AG04449 (cell line): Measurements from ENCODE around the gene MAST4.
A peak's percentile ranks its signal among the peaks of the same experiment; 100 is the strongest.

ENCODE experiments used
- CTCF ChIA-PET: fragments of 350-600 bp; formaldehyde crosslinking; extraction: SDS; loops from one replicate; lab custom pipeline; 2021; ENCODE audit warnings: antibody characterized with exemption; lab: Yijun Ruan, JAX
- POLR2A ChIA-PET: fragments of 400-600, 350-600 bp; formaldehyde crosslinking; extraction: SDS; loops from one replicate; lab custom pipeline; 2020; ENCODE audit warnings: antibody characterized with exemption, inconsistent platforms; lab: Yijun Ruan, JAX
- DNase-seq: peaks from one replicate; pipeline ENCODE4 v3.0.0-alpha.2; 2010; ENCODE audit warnings: low read depth, low spot score
- H3K4me3 ChIP-seq: 2 replicates; pipeline ENCODE4 v1.5.1; 2011; ENCODE audit warnings: low read depth, mild to moderate bottlenecking, control low read depth, low read length
- TF ChIP-seq, protein P1 (sequence below): IDR thresholded peaks from one replicate; pipeline ENCODE4 v1.5.1; 2011; ENCODE audit warnings: mild to moderate bottlenecking, moderate library complexity, low read length, control low read depth, inconsistent platforms; ENCODE audit not compliant: insufficient read depth; ENCODE audit errors: missing control alignments

MAST4 gene

DNA sequence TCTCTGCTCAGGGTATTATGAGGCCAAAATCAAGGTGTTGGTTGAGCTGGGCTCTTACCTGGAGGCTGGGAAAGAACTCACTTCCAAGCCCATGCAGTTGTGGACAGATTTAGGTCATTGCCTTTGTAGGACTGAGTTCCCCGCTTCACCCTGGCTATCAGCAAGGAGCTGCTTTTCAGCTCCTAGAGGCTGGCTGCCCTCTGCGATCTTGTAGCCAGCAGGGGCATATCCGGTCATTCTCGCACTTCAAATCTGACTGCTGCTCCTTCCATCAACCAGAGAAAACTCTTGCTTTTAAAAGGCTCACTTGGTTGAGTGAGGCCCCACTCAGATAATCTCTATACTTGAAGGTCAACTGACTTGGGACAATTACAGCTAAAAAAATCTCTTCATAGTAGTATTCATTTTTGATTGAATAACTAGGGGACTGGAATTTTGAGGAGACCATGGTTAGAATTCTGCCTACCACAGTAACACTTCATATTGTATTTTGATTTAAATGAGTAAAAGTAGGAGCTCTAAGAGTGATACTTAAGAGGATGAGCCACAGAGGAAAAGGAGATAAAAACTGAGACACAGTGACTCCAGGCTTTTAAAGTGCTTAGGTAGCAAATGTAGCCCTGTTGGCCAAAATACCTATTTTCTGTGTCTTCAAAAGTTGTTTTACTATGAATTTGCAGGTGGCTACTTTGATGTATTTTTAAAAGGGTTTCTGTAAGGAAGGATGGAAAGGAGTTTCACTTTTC lies 463.0 kb downstream of the MAST4 start:
- H3K4me3 ChIP-seq: no peak overlapping the region
- POLR2A ChIA-PET: no interaction called here
- DNase-seq: no peak
- TF ChIP-seq, protein P1, sequence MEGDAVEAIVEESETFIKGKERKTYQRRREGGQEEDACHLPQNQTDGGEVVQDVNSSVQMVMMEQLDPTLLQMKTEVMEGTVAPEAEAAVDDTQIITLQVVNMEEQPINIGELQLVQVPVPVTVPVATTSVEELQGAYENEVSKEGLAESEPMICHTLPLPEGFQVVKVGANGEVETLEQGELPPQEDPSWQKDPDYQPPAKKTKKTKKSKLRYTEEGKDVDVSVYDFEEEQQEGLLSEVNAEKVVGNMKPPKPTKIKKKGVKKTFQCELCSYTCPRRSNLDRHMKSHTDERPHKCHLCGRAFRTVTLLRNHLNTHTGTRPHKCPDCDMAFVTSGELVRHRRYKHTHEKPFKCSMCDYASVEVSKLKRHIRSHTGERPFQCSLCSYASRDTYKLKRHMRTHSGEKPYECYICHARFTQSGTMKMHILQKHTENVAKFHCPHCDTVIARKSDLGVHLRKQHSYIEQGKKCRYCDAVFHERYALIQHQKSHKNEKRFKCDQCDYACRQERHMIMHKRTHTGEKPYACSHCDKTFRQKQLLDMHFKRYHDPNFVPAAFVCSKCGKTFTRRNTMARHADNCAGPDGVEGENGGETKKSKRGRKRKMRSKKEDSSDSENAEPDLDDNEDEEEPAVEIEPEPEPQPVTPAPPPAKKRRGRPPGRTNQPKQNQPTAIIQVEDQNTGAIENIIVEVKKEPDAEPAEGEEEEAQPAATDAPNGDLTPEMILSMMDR: no peak
- CTCF ChIA-PET: interaction anchor here (0.8 kb wide), 1 partner anchor 13 kb away, joined by 3 read pairs; no protein-coding TSS in a partner anchor

DNA sequence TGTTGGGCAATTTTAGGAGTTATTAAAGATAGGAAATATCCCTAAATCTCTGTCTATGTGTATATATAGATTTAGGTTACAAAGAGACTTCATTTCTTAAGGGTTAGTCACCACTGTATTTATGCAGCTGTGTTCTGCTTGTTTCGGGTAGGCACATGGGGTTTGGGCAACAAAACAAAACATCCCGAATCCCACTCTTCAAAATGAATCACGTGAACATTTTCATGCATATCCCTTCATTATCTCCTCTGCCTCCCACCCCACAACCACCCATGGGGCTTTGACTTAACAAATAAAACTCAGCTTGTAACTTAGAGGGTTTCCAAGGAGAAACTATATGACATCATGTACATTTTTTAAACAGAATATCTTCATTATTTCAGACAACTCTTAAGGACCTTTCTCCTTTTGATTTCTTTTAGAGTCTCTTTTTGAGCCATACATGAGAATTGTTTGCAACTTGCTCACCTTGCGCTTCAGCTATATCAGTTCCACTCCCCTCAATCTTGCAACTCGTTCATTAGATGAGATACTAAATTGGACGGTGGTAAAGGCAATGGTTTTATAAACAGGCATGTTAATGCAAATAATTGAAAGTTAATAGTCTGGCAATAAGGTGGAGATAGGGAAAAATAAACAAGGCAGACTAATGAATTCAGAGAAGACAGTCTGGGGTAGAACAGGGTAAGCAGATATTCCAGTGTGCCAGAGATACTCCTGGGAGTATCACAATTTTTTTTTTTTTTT lies 463.7 kb downstream of the MAST4 start:
- no peak overlapping the region; the same call in 1 of the 2 replicates for H3K4me3 ChIP-seq
- POLR2A ChIA-PET: no interaction called here
- CTCF ChIA-PET: interaction anchor here (0.8 kb wide), 1 partner anchor 14 kb away, joined by 3 read pairs; no protein-coding TSS in a partner anchor
- TF ChIP-seq, protein P1: no peak
- DNase-seq: peak; percentile 16

DNA sequence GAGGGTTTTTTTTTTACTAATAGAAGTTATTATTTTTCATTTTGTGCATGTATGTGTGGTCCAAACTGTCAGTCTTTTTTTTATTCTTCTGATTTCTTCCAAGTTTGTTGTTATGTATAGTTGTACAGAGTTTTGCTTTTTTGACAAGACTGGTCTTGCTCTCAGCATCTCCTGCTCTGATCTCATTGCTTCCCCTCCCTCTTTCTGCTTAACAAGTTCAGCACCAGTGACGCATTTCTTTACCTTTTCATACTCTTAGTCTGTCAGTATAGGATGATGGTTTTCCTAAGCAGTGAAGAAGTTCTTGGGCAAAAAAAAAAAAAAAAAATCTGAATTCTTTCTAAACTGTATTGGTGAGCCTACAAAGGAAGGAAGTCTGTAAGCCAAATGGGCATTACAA lies 465.3 kb downstream of the MAST4 start:
- no peak overlapping the region for H3K4me3 ChIP-seq
- no peak for DNase-seq
- TF ChIP-seq, protein P1: no peak
- POLR2A ChIA-PET: no interaction called here
- CTCF ChIA-PET: no interaction called here

DNA sequence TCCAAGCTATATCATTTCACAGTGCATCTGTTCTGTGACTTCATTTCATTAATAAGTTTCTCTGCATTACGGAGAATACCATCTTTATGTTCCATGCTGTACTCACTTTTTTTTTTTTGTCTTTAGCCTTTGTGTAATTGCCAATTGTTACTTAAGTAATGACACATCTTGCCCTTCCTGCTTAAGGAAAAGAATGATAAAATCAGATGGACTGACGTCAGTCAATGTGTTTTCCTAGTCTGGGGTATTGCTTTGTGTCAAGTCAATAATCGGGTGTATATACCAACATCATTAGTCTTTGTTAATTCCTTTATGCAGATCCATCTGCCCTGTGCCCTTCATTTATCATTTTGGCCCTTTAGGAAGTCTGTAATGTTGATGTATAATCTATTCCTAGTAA lies 466.9 kb downstream of the MAST4 start:
- TF ChIP-seq, protein P1: no peak
- DNase-seq: no peak
- ChIA-PET POLR2A (no interaction called here), CTCF (interaction anchor here (1.5 kb wide), 1 partner anchor 18 kb away, joined by 3 read pairs; no protein-coding TSS in a partner anchor)
- H3K4me3 ChIP-seq: no peak overlapping the region

DNA sequence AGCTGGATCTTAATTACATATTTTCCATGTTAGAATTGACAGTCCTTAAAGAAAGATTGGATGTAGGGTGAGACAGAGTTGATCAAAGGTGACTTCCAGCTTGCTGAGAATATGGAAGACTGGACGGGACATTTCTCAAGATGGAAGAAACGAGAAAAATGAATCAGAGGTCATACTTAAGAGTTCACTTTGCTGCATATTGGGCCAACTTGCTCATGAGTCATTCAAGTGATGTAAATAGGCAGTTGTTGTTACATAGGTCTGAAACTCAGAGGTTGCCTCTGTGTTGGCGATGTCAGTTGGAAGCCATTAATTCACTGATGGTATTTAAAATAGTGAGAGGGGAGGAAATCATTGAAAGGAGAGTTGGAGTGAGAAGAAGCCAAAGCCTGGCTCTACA lies 467.6 kb downstream of the MAST4 start:
- CTCF ChIA-PET: interaction anchor here (1.5 kb wide), 1 partner anchor 18 kb away, joined by 3 read pairs; no protein-coding TSS in a partner anchor
- DNase-seq: no peak
- TF ChIP-seq, protein P1: no peak
- no peak overlapping the region for H3K4me3 ChIP-seq
- POLR2A ChIA-PET: no interaction called here

DNA sequence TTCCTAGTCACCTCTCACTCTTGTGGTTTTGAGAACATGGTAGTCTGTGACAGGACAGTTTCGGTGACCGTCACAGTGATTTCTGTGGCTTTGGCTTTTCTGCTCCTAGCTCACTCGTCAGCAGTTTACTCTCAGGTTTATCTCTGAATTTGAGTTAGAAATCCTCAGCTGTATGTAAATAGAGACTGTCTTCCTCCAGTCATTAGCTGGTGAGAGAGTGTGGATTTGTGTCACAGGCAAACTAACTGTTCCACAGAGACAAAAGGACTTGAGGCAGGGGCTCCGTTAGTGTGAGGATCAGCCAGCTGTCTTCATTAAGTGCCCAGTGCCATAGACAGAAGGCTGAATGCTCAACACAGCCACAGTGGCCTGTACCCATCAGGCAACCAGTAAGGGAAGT lies 469.0 kb downstream of the MAST4 start:
- CTCF ChIA-PET: interaction anchor here (1.5 kb wide), 1 partner anchor 78 kb away, joined by 3 read pairs; no protein-coding TSS in a partner anchor
- POLR2A ChIA-PET: no interaction called here
- no peak for DNase-seq
- TF ChIP-seq, protein P1: no peak
- no peak overlapping the region for H3K4me3 ChIP-seq
